HG03571 (cell line): ENCODE results near the gene CTR9.
A peak's percentile ranks its signal among the peaks of the same experiment; 100 is the strongest.
"Not testable (repeated sequence)": the region's sequence is repeated elsewhere in the genome, so short reads cannot be mapped to it uniquely, and the experiment has no call there.

Experiments used
- ATAC-seq: cut with Tn5 transposase; IDR thresholded peaks from one replicate; pipeline ENCODE4 v1.9.1; 2021; ENCODE audit not compliant: unreplicated experiment

Gene CTR9

DNA sequence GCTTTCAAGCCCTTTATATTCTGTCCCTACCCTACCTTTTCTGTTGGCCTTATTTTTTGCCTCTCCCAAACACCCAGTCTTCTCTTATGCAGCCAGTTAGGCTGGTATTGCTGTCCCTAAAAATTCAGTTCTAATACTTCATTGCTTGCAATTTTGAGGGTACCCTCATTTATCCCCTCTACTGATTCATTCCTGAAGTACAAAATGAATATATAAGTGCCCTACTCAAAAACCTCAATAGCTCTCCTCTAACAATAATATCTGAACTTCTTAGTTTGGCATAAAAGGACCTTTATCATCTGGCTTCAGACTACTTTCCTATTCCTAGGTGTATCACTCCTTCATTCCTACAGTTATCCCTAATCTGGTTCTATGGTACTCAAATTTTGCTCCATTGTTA, 62.9 kb downstream of the CTR9 start:
- ATAC-seq = no peak

DNA sequence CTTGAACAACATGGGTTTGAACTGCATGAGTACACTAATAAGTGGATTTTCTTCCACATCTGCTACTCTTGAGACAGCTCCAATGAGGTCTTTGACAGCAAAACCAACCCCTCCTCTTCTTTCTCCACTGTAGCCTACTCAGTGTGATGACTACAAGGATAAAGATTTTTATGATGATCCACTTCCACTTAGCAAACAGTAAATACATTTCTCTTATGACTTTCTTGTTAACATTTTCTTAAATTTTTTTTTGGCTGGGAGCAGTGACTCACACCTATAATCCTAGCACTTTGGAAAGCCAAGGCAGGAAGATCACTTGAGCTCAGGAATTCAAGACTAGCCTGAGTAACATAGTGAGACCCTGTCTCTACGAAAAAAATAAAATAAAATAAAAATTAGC, 67.5 kb downstream of the CTR9 start:
- no peak for ATAC-seq

- ATAC-seq = not testable (repeated sequence)
Measured at GRCh38 chr11:10822491-10822890, 71.4 kb downstream of the CTR9 start.

DNA sequence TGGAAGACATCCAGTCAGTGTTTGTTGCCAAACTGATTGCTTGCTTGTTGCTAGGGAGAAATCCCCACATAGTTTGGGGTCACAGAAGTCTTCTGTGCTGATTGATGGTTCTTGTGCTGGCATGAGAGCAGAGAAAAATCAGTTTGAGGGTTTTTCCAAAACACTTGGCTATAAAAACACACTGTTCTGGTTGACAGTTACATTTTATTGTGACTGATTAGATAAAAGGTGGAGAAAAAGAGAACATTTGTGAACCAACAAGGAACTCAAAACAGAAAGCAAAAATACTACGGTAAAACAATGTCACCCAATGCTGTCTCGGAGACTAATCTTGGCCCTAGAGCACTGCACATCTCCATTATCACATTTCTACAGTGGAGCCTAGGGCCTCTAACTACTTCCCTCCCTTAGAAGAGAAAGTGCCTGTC, 72.1 kb downstream of the CTR9 start:
- ATAC-seq = no peak

- peak; percentile 79 for ATAC-seq
Measured at GRCh38 chr11:10824888-10825287, 73.8 kb downstream of the CTR9 start.

DNA sequence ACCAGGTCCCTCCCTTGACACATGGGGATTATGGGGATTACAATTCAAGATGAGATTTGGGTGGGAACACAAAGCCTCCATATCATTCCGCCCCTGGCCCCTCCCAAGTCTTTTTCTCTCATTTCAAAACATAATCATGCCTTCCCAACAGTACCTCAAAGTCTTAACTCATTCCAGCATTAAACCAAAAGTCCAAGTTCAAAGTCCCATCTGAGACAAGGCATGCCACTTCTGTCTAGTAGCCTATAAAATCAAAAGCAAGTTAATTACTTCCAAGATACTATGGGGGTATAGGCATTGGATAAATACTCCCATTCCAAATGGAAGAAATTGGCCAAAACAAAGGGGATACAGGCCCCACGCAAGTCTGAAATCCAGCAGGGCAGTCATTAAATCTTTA, 77.4 kb downstream of the CTR9 start:
- no peak for ATAC-seq

DNA sequence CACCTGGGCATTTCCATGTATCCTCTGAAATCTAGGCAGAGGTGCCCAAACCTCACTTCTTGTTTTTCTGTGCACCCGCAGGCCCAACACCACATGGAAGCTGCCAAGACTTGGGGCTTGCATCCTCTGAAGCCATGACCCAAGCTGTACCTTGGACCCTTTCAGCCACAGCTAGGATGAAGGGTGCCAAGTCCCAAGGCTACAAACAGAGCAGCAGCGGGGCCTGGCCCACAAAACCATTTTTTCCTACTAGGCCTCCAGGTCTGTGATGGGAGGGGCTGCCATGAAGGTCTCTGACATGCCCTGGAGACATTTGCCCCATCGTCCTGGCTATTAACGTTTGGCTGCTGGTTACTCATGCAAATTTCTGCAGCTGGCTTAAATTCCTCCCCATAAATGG, 78.1 kb downstream of the CTR9 start:
- no peak for ATAC-seq
